ENCODE results near the gene EHBP1. TPM values are rescaled to one million over a fixed set of nuclear protein-coding genes. Genes with fewer than 3 reads are reported as not detected.

EHBP1 gene
- total RNA-seq (10 to 100 TPM; 21.4 to 22.3 TPM), total RNA-seq (5.3 to 37.9 (median 19.4) reads per million in 172 experiments)
- polyA plus RNA-seq (2013, experiment 1 of 2): 12.2 TPM
- 18.3 TPM for polyA plus RNA-seq (2013, experiment 2 of 2)

GRCh38 chr2:62705007-62705829 lies at the start of gene EHBP1:
TSS of gene EHBP1 (plus strand) at chr2:62705713. CDS start at chr2:62707192, 1,479 bp downstream.
- H3K9me3 Mint-ChIP-seq: no peaks in the 10 kb centered on the region
- peak within 1 kb of the TSS; percentile 88 for H3K27ac Mint-ChIP-seq
- H3K4me1 ChIP-seq (ENCODE audit: insufficient read depth, low read length): peaks cover 21% of the 10 kb centered on the region
- H3K36me3 ChIP-seq (ENCODE audit: insufficient read depth, low read length): no peaks in the 10 kb centered on the region
- no peaks in the 10 kb centered on the region for H3K27me3 ChIP-seq (ENCODE audit: control insufficient read depth in 1 of 2, insufficient read depth in 2 of 2, low read length in 2 of 2)
- peak within 1 kb of the TSS; percentile 91 for H3K4me3 Mint-ChIP-seq
- ChIA-PET CTCF (interaction anchor here (1.1 kb wide), 1 partner anchor 9 kb away, joined by 3 read pairs; no protein-coding TSS in a partner anchor), POLR2A (interaction anchor here (1.0 to 1.4 kb wide), 2 partner anchors 16 to 884 kb away, joined by 4 read pairs; partner anchors contain the start of gene MDH1)
- TF ChIP-seq, protein P1, sequence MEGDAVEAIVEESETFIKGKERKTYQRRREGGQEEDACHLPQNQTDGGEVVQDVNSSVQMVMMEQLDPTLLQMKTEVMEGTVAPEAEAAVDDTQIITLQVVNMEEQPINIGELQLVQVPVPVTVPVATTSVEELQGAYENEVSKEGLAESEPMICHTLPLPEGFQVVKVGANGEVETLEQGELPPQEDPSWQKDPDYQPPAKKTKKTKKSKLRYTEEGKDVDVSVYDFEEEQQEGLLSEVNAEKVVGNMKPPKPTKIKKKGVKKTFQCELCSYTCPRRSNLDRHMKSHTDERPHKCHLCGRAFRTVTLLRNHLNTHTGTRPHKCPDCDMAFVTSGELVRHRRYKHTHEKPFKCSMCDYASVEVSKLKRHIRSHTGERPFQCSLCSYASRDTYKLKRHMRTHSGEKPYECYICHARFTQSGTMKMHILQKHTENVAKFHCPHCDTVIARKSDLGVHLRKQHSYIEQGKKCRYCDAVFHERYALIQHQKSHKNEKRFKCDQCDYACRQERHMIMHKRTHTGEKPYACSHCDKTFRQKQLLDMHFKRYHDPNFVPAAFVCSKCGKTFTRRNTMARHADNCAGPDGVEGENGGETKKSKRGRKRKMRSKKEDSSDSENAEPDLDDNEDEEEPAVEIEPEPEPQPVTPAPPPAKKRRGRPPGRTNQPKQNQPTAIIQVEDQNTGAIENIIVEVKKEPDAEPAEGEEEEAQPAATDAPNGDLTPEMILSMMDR (IDR thresholded peaks at IDR 0.05): no peak
- H3K36me3 Mint-ChIP-seq (ENCODE audit: low read depth): peaks cover 23% of the 10 kb centered on the region
- intact Hi-C loops (cut with DNase I, micrococcal nuclease): loop anchor here (5.0 to 10.0 kb wide), 6 partner anchors 798 to 1948 kb away; partner anchors contain the start of genes COMMD1 (in 1 of the 2), MDH1 (in 1 of the 2), PAPOLG (in 1 of the 2) and WDPCP (in 1 of the 2)
- H3K4me3 ChIP-seq (ENCODE audit: low read length): peak within 1 kb of the TSS; percentile 80
- peaks cover 36% of the 10 kb centered on the region for H3K4me1 Mint-ChIP-seq (ENCODE audit: low read depth)
- peak; percentile 93 to 99 (median 97) for DNase-seq
- peak; percentile 96 for ATAC-seq (ENCODE audit: poor library complexity)
- no peaks in the 10 kb centered on the region for H3K9me3 ChIP-seq (ENCODE audit: control insufficient read depth in 1 of 2, insufficient read depth in 1 of 2, low read length in 2 of 2)
- no peaks in the 10 kb centered on the region for H3K27me3 Mint-ChIP-seq
- peak within 1 kb of the TSS in 1 of 2 donors; percentile 24 for H3K27ac ChIP-seq (ENCODE audit: low read depth in 1 of 2, low read length in 2 of 2)

DNA sequence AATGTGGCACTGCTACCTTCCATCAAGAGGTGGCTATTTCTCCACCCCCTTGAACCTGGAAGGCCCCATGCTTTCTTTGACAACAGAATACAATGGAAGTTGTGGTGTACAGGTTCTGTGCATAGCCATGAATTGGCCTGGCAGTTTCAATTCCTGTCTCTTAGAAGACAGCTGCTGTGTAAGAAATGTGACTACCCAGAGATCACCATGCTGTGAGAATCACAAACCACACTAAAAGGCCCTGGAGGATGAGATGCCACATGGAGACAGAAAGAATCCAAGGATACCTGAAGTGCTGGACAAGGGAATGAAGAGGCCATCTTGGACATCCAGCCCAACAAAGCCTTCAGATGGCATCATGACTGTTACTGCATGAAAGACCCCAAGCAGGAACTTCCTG lies 47.7 kb upstream of the EHBP1 start:
- ATAC-seq (ENCODE audit: poor library complexity): no peak
- intact Hi-C loops (cut with DNase I, micrococcal nuclease): no loop called here
- TF ChIP-seq, protein P1 (IDR thresholded peaks at IDR 0.05): no peak
- Mint-ChIP-seq H3K27me3 (peaks cover 5% of the 10 kb centered on the region), H3K4me1 (ENCODE audit: low read depth) (no peaks in the 10 kb centered on the region), H3K36me3 (ENCODE audit: low read depth) (no peaks in the 10 kb centered on the region), H3K27ac (no peak overlapping the region), H3K9me3 (no peaks in the 10 kb centered on the region), H3K4me3 (no peak overlapping the region)
- POLR2A ChIA-PET: no interaction called here
- no peak overlapping the region for H3K4me3 ChIP-seq (ENCODE audit: low read length)
- CTCF ChIA-PET: no interaction called here
- peaks cover 0 to 3% of the 10 kb centered on the region in 2 experiments for H3K27me3 ChIP-seq (ENCODE audit: control insufficient read depth in 1 of 2, insufficient read depth in 2 of 2, low read length in 2 of 2)
- no peak for DNase-seq
- H3K27ac ChIP-seq (ENCODE audit: low read depth in 1 of 2, low read length in 2 of 2): no peak overlapping the region
- H3K4me1 ChIP-seq (ENCODE audit: insufficient read depth, low read length): no peaks in the 10 kb centered on the region
- H3K36me3 ChIP-seq (ENCODE audit: insufficient read depth, low read length): no peaks in the 10 kb centered on the region
- no peaks in the 10 kb centered on the region for H3K9me3 ChIP-seq (ENCODE audit: control insufficient read depth in 1 of 2, insufficient read depth in 1 of 2, low read length in 2 of 2)

DNA sequence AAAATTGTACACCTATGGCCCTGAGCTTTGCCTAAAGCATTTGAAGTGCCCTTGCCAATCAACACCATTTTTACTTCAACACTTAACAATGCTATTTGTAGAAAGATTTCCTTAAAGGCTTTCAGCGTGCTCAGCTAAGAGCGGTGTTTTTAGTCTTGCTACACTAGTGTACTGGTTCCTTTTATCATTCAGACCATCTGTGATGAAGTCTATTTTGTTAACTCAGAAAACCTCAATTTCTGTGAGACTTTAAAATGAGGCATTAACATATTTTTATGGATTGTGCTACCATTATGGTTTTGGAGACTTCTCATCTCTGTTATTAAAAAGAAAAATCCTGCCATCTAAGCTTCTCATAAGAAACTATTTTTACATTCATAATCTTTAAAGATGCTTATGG lies 46.6 kb upstream of the EHBP1 start:
- Mint-ChIP-seq H3K36me3 (ENCODE audit: low read depth) (no peaks in the 10 kb centered on the region), H3K9me3 (no peaks in the 10 kb centered on the region), H3K4me3 (no peak overlapping the region), H3K4me1 (ENCODE audit: low read depth) (no peaks in the 10 kb centered on the region), H3K27ac (no peak overlapping the region), H3K27me3 (peaks cover 5% of the 10 kb centered on the region)
- POLR2A ChIA-PET: no interaction called here
- intact Hi-C loops (cut with DNase I, micrococcal nuclease): no loop called here
- TF ChIP-seq, protein P1 (IDR thresholded peaks at IDR 0.05): no peak
- DNase-seq: no peak
- Histone ChIP-seq H3K4me1 (ENCODE audit: insufficient read depth, low read length) (no peaks in the 10 kb centered on the region), H3K27ac (ENCODE audit: low read depth in 1 of 2, low read length in 2 of 2) (no peak overlapping the region), H3K9me3 (ENCODE audit: control insufficient read depth in 1 of 2, insufficient read depth in 1 of 2, low read length in 2 of 2) (no peaks in the 10 kb centered on the region), H3K27me3 (ENCODE audit: control insufficient read depth in 1 of 2, insufficient read depth in 2 of 2, low read length in 2 of 2) (peaks cover 0 to 3% of the 10 kb centered on the region in 2 experiments), H3K36me3 (ENCODE audit: insufficient read depth, low read length) (no peaks in the 10 kb centered on the region), H3K4me3 (ENCODE audit: low read length) (no peak overlapping the region)
- ATAC-seq (ENCODE audit: poor library complexity): no peak
- CTCF ChIA-PET: no interaction called here

Data from CD4-positive, alpha-beta T cell (primary cell).